Spleen (tissue), 7 donors: Measurements from ENCODE around the gene ZNF362.

ENCODE experiments used
- POLR2A ChIP-seq, 3 donors: fragments of 450-650 bp; IDR thresholded peaks; one replicate each; pipeline ENCODE4 v1.5.1; 2017; ENCODE audit warnings: antibody characterized with exemption in 3 of 3, mild to moderate bottlenecking in 1 of 3
- TF ChIP-seq, protein P1 (sequence below), 11 experiments: fragments of 200-600 bp in 7 of 11; fragments of 450-650 bp in 4 of 11; sonication (generic) in 4 of 11; IDR thresholded peaks in 8 of 11; conservative IDR thresholded peaks in 3 of 11; 1 replicate in 7 of 11; 2 replicates in 4 of 11; pipeline versions ENCODE4 v1.4.0 to v1.8.0; 2016 to 2021; ENCODE audit warnings: antibody characterized with exemption in 11 of 11, inconsistent platforms in 4 of 11, mild to moderate bottlenecking in 1 of 11
- donor health status: DM: no; HTN: no; CAD: no; lungs with moderate emphysema.
- donor health status: DM: no; HTN: no; CAD: no.
- donor health status: DM: no; HTN: no; CAD: no.

DNA sequence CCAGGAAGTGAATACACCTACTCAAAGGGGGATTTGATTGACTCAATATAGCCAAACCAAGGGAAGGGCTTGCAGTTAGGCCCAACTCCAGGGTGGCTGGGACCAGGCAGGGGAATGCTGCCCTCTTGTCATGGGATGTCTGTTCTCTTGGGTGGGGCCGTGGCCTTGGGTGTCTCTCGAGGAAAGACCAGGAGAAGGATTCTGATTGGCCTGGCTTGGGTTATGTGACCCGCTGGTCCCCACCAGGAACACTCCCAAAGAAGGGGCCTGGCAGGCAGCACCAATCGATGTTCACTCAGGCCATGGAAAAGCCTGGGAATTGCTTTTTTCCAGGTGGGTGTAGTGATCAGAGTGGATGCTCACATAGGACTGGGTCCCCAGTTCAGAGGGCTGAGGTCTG is 10.1 kb upstream of the ZNF362 start:
- TF ChIP-seq, protein P1, sequence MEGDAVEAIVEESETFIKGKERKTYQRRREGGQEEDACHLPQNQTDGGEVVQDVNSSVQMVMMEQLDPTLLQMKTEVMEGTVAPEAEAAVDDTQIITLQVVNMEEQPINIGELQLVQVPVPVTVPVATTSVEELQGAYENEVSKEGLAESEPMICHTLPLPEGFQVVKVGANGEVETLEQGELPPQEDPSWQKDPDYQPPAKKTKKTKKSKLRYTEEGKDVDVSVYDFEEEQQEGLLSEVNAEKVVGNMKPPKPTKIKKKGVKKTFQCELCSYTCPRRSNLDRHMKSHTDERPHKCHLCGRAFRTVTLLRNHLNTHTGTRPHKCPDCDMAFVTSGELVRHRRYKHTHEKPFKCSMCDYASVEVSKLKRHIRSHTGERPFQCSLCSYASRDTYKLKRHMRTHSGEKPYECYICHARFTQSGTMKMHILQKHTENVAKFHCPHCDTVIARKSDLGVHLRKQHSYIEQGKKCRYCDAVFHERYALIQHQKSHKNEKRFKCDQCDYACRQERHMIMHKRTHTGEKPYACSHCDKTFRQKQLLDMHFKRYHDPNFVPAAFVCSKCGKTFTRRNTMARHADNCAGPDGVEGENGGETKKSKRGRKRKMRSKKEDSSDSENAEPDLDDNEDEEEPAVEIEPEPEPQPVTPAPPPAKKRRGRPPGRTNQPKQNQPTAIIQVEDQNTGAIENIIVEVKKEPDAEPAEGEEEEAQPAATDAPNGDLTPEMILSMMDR (IDR thresholded peaks at IDR 0.05 in 8 of 11, conservative IDR thresholded peaks at IDR 0.05 in 3 of 11), result no peak
- TF ChIP-seq POLR2A (IDR thresholded peaks at IDR 0.05), result no peak
